MCF 10A (cell line): ENCODE results near the gene ACSL4. TPM values are rescaled to one million over a fixed set of nuclear protein-coding genes. Genes with fewer than 3 reads are reported as not detected.
"Not testable (repeated sequence)": the region's sequence is repeated elsewhere in the genome, so short reads cannot be mapped to it uniquely, and the experiment has no call there.

ENCODE experiments used
- BruUV-seq: library from RNA; stranded (reverse); fragments of 400-500 nt; replicated peaks from 2 replicates; lab custom pipeline; 2021; lab: Mats Ljungman, UMichigan
- CTCF ChIA-PET: fragments of 300-600 bp; sonication (Branson Sonifier 250); formaldehyde crosslinking; extraction: SDS; loops from one replicate; lab custom pipeline; 2021; ENCODE audit warnings: antibody characterized with exemption, inconsistent platforms; lab: Yijun Ruan, JAX
- POLR2A ChIA-PET: fragments of 300-600, 350-650 bp; sonication (Branson Sonifier 250); formaldehyde crosslinking; extraction: SDS; loops from one replicate; lab custom pipeline; 2020; ENCODE audit warnings: antibody characterized with exemption, inconsistent platforms; lab: Yijun Ruan, JAX
- DNase-seq: peaks from one replicate; pipeline ENCODE4 v3.0.0-alpha.2; 2018; ENCODE audit not compliant: unreplicated experiment
- H3K27ac Mint-ChIP-seq: one replicate; pipeline ENCODE4 v1.8.0; 2022; ENCODE audit warnings: mild to moderate bottlenecking, low read depth, mixed read lengths; ENCODE audit not compliant: unreplicated experiment
- H3K27me3 Mint-ChIP-seq: one replicate; pipeline ENCODE4 v1.8.0; 2022; ENCODE audit warnings: mixed read lengths; ENCODE audit not compliant: insufficient read depth, unreplicated experiment
- H3K36me3 Mint-ChIP-seq: one replicate; pipeline ENCODE4 v1.8.0; 2022; ENCODE audit warnings: mild to moderate bottlenecking, moderate library complexity, mixed read lengths; ENCODE audit not compliant: insufficient read depth, unreplicated experiment
- H3K4me1 Mint-ChIP-seq: one replicate; pipeline ENCODE4 v1.8.0; 2022; ENCODE audit warnings: mixed read lengths; ENCODE audit not compliant: insufficient read depth, unreplicated experiment
- H3K4me3 Mint-ChIP-seq: one replicate; pipeline ENCODE4 v1.8.0; 2022; ENCODE audit warnings: mild to moderate bottlenecking, moderate library complexity, mixed read lengths; ENCODE audit not compliant: unreplicated experiment
- H3K9me3 Mint-ChIP-seq: one replicate; pipeline ENCODE4 v1.8.0; 2022; ENCODE audit warnings: mixed read lengths; ENCODE audit not compliant: unreplicated experiment
- CTCF ChIP-seq: fragments of 200-600 bp; IDR thresholded peaks from one replicate; pipeline ENCODE4 v1.8.0; 2022; ENCODE audit warnings: antibody characterized with exemption, mild to moderate bottlenecking; ENCODE audit not compliant: unreplicated experiment
- intact Hi-C: fragments of 100-400 bp; cut with micrococcal nuclease; formaldehyde crosslinking; loops from 2 replicates; pipeline ENCODE4 v1.14.1; 2022
- total RNA-seq: library from RNA; stranded (reverse); gene quantifications from 2 replicates; pipeline ENCODE4 v1.2.3, GENCODE V29; 2022

ACSL4 gene
- total RNA-seq, 1 experiment from 2014 or later: 70.1 TPM

GRCh38 chrX:109728173-109728535 is 4.9 kb downstream of the ACSL4 start:
- intact Hi-C loops: no loop called here
- Mint-ChIP-seq H3K27ac (peak overlapping the region; percentile 8), H3K4me1 (peaks cover 12% of the 10 kb centered on the region)

DNA sequence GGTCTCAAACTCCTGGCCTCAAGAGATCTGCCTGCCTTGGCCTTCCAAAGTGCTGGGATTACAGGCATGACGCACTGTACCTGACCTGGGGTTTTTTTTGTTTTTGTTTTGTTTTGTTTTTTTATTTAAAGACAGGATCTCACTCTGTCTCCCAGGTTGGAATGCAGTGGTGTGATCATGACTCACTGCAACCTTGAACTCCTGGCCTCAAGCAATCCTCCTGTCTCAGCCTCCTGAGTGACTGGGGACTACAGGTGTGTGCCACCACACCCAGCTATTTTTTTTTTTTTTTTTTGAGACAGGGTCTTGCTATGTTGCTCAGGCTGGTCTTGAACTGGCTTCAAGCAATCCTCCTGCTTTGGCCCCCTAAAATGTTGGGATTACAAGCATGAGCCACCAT is 8.1 kb downstream of the ACSL4 start:
- H3K4me3 Mint-ChIP-seq, DNase-seq, CTCF ChIA-PET, H3K4me1 Mint-ChIP-seq, H3K9me3 Mint-ChIP-seq, intact Hi-C loops, BruUV-seq, H3K27ac Mint-ChIP-seq: not testable (repeated sequence)
- peaks cover 52% of the 10 kb centered on the region for H3K27me3 Mint-ChIP-seq
- POLR2A ChIA-PET: interaction anchor here (1.8 kb wide), 1 partner anchor 10 kb away, joined by 5 read pairs; no protein-coding TSS in a partner anchor
- peaks cover 20% of the 10 kb centered on the region for H3K36me3 Mint-ChIP-seq

More at GRCh38 chrX:109728173-109728535, 4.9 kb downstream of the ACSL4 start:
- peaks cover 19% of the 10 kb centered on the region for H3K36me3 Mint-ChIP-seq
- no TSS peak for BruUV-seq
- no peak for TF ChIP-seq CTCF
- DNase-seq: no peak
- ChIA-PET CTCF (interaction anchor here (0.9 to 1.6 kb wide), 3 partner anchors 15 to 113 kb away, joined by 3 to 7 read pairs (median 3); no protein-coding TSS in a partner anchor), POLR2A (interaction anchor here (1.0 to 2.5 kb wide), 7 partner anchors 8 to 129 kb away, joined by 3 to 15 read pairs (median 4); no protein-coding TSS in a partner anchor)
- peaks cover 7% of the 10 kb centered on the region for H3K9me3 Mint-ChIP-seq
- H3K4me3 Mint-ChIP-seq: peak overlapping the region; percentile 42
- peaks cover 23% of the 10 kb centered on the region for H3K27me3 Mint-ChIP-seq

GRCh38 chrX:109720947-109721346 is 12.1 kb downstream of the ACSL4 start:
- CTCF ChIA-PET: interaction anchor here (1.4 to 2.9 kb wide), 2 partner anchors 12 to 170 kb away, joined by 3 to 11 read pairs; partner anchors contain the start of gene ACSL4
- no TSS peak for BruUV-seq
- H3K36me3 Mint-ChIP-seq: peaks cover 28% of the 10 kb centered on the region
- POLR2A ChIA-PET: interaction anchor here (0.7 to 7.7 kb wide), 4 partner anchors 8 to 136 kb away, joined by 3 to 47 read pairs (median 4); partner anchors contain the start of gene ACSL4
- peaks cover 5% of the 10 kb centered on the region for H3K4me1 Mint-ChIP-seq
- peaks cover 4% of the 10 kb centered on the region for H3K9me3 Mint-ChIP-seq
- TF ChIP-seq CTCF: no peak
- intact Hi-C loops: no loop called here
- peaks cover 35% of the 10 kb centered on the region for H3K27me3 Mint-ChIP-seq
- no peak overlapping the region for H3K4me3 Mint-ChIP-seq
- no peak overlapping the region for H3K27ac Mint-ChIP-seq
- no peak for DNase-seq

GRCh38 chrX:109719264-109719663 is 13.8 kb downstream of the ACSL4 start:
- no peak for DNase-seq
- intact Hi-C loops: no loop called here
- H3K4me3 Mint-ChIP-seq: no peak overlapping the region
- H3K4me1 Mint-ChIP-seq: peaks cover 5% of the 10 kb centered on the region
- no peak overlapping the region for H3K27ac Mint-ChIP-seq
- no peak for TF ChIP-seq CTCF
- ChIA-PET CTCF (interaction anchor here (0.7 to 2.9 kb wide), 4 partner anchors 8 to 172 kb away, joined by 3 to 11 read pairs (median 4); no protein-coding TSS in a partner anchor), POLR2A (interaction anchor here (0.8 to 7.7 kb wide), 3 partner anchors 10 to 124 kb away, joined by 3 to 47 read pairs (median 6); partner anchors contain the start of gene ACSL4)
- peaks cover 28% of the 10 kb centered on the region for H3K27me3 Mint-ChIP-seq
- no TSS peak for BruUV-seq
- peaks cover 16% of the 10 kb centered on the region for H3K36me3 Mint-ChIP-seq
- no peaks in the 10 kb centered on the region for H3K9me3 Mint-ChIP-seq
